PFSK-1 (cell line): Measurements from ENCODE around the gene PXDN.

Experiments used
- POLR2AphosphoS5 ChIP-seq: IDR thresholded peaks from 2 replicates; pipeline ENCODE4 v1.6.1; 2012; ENCODE audit warnings: low read depth, mild to moderate bottlenecking, control low read depth, low read length, moderate library complexity
- REST ChIP-seq, 2 experiments: IDR thresholded peaks; 2 replicates each; pipeline versions ENCODE4 v1.6.1 to v1.8.0; 2011 to 2012; ENCODE audit warnings: low read depth in 2 of 2, low read length in 2 of 2, control low read depth in 1 of 2, inconsistent platforms in 1 of 2, mild to moderate bottlenecking in 1 of 2, moderate library complexity in 1 of 2; ENCODE audit not compliant: insufficient read depth in 1 of 2
- TAF1 ChIP-seq: IDR thresholded peaks from 2 replicates; pipeline ENCODE4 v1.6.1; 2012; ENCODE audit warnings: low read length, control low read depth, borderline replicate concordance; ENCODE audit not compliant: insufficient read depth

GRCh38 chr2:1606046-1606400 is 138.3 kb downstream of the PXDN start:
- no peak for TF ChIP-seq TAF1
- TF ChIP-seq REST (IDR thresholded peaks at IDR 0.05; ENCODE audit: insufficient read depth in 1 of 2, low read depth in 2 of 2, low read length in 2 of 2) = no peak
- TF ChIP-seq POLR2AphosphoS5 = no peak
